Inflammatory macrophage (primary cell): Measurements from ENCODE around the gene NET1.

Source experiments
- DNase-seq, 2 donors: peaks; one replicate each; pipeline ENCODE4 v3.0.0-alpha.2; 2020 to 2022

The NET1 gene

GRCh38 chr10:5502571-5503476, 90.5 kb downstream of the NET1 start:
- DNase-seq: no peak

- no peak for DNase-seq
Measured at GRCh38 chr10:5503477-5503835, 91.1 kb downstream of the NET1 start.

GRCh38 chr10:5504146-5505072, 92.1 kb downstream of the NET1 start:
- DNase-seq: no peak

- DNase-seq: no peak
Measured at GRCh38 chr10:5506246-5506645, 93.9 kb downstream of the NET1 start.

- DNase-seq: no peak
Measured at GRCh38 chr10:5506751-5507648, 94.6 kb downstream of the NET1 start.

- no peak for DNase-seq
Measured at GRCh38 chr10:5507649-5508131, 95.3 kb downstream of the NET1 start.

GRCh38 chr10:5508161-5508604, 95.8 kb downstream of the NET1 start:
- no peak for DNase-seq
